Stimulated activated CD8-positive, alpha-beta memory T cell treated with anti-CD3 and anti-CD28 coated beads, Interleukin-15, amount 100 ng/mL, for 4 hours (primary cell): ENCODE measurements around the gene WASF1.
"Not testable (repeated sequence)": the region's sequence is repeated elsewhere in the genome, so short reads cannot be mapped to it uniquely, and the experiment has no call there.

Experiments
- DNase-seq, 2 donors: peaks; one replicate each; pipeline ENCODE4 v3.0.0-alpha.2; 2020; ENCODE audit warnings: low read depth in 2 of 2

The WASF1 gene

GRCh38 chr6:110089323-110089722 lies 90.1 kb downstream of the WASF1 start:
- DNase-seq = no peak

GRCh38 chr6:110085285-110085684 lies 94.2 kb downstream of the WASF1 start:
- no peak for DNase-seq

- no peak for DNase-seq
Observed at GRCh38 chr6:110083875-110084585, 95.4 kb downstream of the WASF1 start.

GRCh38 chr6:110075406-110075805 lies 104.1 kb downstream of the WASF1 start:
- DNase-seq = no peak

GRCh38 chr6:110073474-110073873 lies 106.0 kb downstream of the WASF1 start:
- not testable (repeated sequence) for DNase-seq

- DNase-seq = no peak
Observed at GRCh38 chr6:110068592-110068967, 110.9 kb downstream of the WASF1 start.

GRCh38 chr6:110067837-110068591 lies 111.5 kb downstream of the WASF1 start:
- DNase-seq = no peak

GRCh38 chr6:110064744-110065524 lies 114.5 kb downstream of the WASF1 start:
- no peak for DNase-seq

- DNase-seq = no peak
Observed at GRCh38 chr6:110063594-110064263, 115.7 kb downstream of the WASF1 start.

- no peak for DNase-seq
Observed at GRCh38 chr6:110055387-110055735, 124.1 kb downstream of the WASF1 start.

- no peak for DNase-seq
Observed at GRCh38 chr6:110054664-110055386, 124.6 kb downstream of the WASF1 start.

- no peak for DNase-seq
Observed at GRCh38 chr6:110053395-110054240, 125.9 kb downstream of the WASF1 start.

- no peak for DNase-seq
Observed at GRCh38 chr6:110050440-110050813, 129.0 kb downstream of the WASF1 start.
